GM12864 (cell line): Measurements from ENCODE around the gene IHH.

ENCODE experiments used
- DNase-seq: peaks from one replicate; pipeline ENCODE4 v3.0.0-alpha.2; 2011; ENCODE audit warnings: low read depth
- H3K4me3 ChIP-seq: 2 replicates; pipeline ENCODE4 v1.5.1; 2011; ENCODE audit warnings: mild to moderate bottlenecking, low read depth, low read length, control low read depth
- CTCF ChIP-seq: IDR thresholded peaks from 2 replicates; pipeline ENCODE4 v1.5.1; 2011; ENCODE audit warnings: low read depth, mild to moderate bottlenecking, moderate library complexity, low read length, control low read depth, inconsistent platforms; ENCODE audit errors: missing control alignments

The IHH gene

GRCh38 chr2:219060821-219061791 lies at the start of gene IHH:
TSS of gene IHH (minus strand) at chr2:219060921. CDS start at chr2:219060467, 454 bp downstream.
- no peak within 1 kb of the TSS for H3K4me3 ChIP-seq
- TF ChIP-seq CTCF = no peak
- DNase-seq = no peak

- no peak overlapping the region for H3K4me3 ChIP-seq
- TF ChIP-seq CTCF = no peak
- no peak for DNase-seq
These were observed 48.8 kb upstream of the IHH start for GRCh38 chr2:219109471-219109870.

- no peak for TF ChIP-seq CTCF
- DNase-seq = no peak
- no peak overlapping the region for H3K4me3 ChIP-seq
These were observed 47.0 kb upstream of the IHH start for GRCh38 chr2:219107758-219108157.

GRCh38 chr2:219106251-219106650 lies 45.5 kb upstream of the IHH start:
- TF ChIP-seq CTCF = no peak

GRCh38 chr2:219104107-219105035 lies 43.6 kb upstream of the IHH start:
- H3K4me3 ChIP-seq = no peak overlapping the region
- DNase-seq = peak; percentile 18
- TF ChIP-seq CTCF = peak; percentile 98

More at GRCh38 chr2:219106251-219106650, 45.5 kb upstream of the IHH start:
- H3K4me3 ChIP-seq = no peak overlapping the region
- DNase-seq = no peak

- no peak overlapping the region for H3K4me3 ChIP-seq
- no peak for DNase-seq
- TF ChIP-seq CTCF = no peak
These were observed 38.6 kb upstream of the IHH start for GRCh38 chr2:219099329-219099728.
